ENCODE results near the gene PRKN. TPM values are rescaled to one million over a fixed set of nuclear protein-coding genes. Genes with fewer than 3 reads are reported as not detected.

Gene PRKN
- total and polyA plus RNA-seq, 2 donors (not counting 3 experiments of a cell fraction or from before 2014, with no cell fraction given): 0.06 TPM; not detected in 1

DNA sequence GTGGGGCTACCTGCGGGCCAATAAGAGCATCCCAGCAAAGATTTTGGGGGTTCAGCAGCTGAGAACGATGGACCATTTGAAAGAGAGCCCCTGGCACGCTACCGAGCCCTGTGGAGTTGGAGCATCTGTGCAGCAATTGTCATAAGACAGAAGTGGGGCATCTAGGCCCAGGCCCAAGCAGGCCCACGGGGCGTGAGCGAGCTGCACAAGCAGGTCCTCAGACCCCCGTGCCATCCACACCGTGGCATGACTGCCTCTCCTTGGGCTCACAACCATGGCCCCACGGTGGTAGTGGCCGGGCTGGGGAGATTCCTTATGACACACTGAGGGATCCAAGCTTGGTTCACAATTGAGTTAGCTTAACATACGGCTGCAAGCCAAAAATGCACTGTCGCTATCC lies 1350.5 kb downstream of the PRKN start:
- no peak for TF ChIP-seq EZH2 (IDR thresholded peaks at IDR 0.05; ENCODE audit: borderline replicate concordance, low read depth, low read length, severe bottlenecking)
- TF ChIP-seq POLR2A (IDR thresholded peaks at IDR 0.05; ENCODE audit: low read depth, low read length): no peak
- TF ChIP-seq GATA2 (IDR thresholded peaks at IDR 0.05; ENCODE audit: insufficient read depth, insufficient read length, low read depth, low read length): no peak
- TF ChIP-seq JUN (IDR thresholded peaks at IDR 0.05; ENCODE audit: borderline replicate concordance, insufficient read depth, insufficient read length, low read depth): no peak
- TF ChIP-seq, protein P1, sequence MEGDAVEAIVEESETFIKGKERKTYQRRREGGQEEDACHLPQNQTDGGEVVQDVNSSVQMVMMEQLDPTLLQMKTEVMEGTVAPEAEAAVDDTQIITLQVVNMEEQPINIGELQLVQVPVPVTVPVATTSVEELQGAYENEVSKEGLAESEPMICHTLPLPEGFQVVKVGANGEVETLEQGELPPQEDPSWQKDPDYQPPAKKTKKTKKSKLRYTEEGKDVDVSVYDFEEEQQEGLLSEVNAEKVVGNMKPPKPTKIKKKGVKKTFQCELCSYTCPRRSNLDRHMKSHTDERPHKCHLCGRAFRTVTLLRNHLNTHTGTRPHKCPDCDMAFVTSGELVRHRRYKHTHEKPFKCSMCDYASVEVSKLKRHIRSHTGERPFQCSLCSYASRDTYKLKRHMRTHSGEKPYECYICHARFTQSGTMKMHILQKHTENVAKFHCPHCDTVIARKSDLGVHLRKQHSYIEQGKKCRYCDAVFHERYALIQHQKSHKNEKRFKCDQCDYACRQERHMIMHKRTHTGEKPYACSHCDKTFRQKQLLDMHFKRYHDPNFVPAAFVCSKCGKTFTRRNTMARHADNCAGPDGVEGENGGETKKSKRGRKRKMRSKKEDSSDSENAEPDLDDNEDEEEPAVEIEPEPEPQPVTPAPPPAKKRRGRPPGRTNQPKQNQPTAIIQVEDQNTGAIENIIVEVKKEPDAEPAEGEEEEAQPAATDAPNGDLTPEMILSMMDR (IDR thresholded peaks at IDR 0.05; ENCODE audit: extremely low read depth in 1 of 2, insufficient read depth in 1 of 2, low read depth in 1 of 2, low read length in 2 of 2): no peak
- TF ChIP-seq MYC (IDR thresholded peaks at IDR 0.05; ENCODE audit: low read depth, low read length): no peak
- TF ChIP-seq POLR2AphosphoS5 (IDR thresholded peaks at IDR 0.05; ENCODE audit: insufficient read depth, low read depth, low read length): no peak
- no peak for TF ChIP-seq FOS (IDR thresholded peaks at IDR 0.05; ENCODE audit: borderline replicate concordance, insufficient read depth, low read length)
- Histone ChIP-seq H2AFZ (ENCODE audit: low read depth, low read length) (no peak overlapping the region), H3K79me2 (ENCODE audit: control insufficient read depth, insufficient read depth, low read length) (no peaks in the 10 kb centered on the region), H3K4me1 (ENCODE audit: control insufficient read depth, extremely low read depth, insufficient read depth, low read length) (no peaks in the 10 kb centered on the region), H3K9ac (replicated peaks; ENCODE audit: extremely low read depth, insufficient read depth, low read length) (no peak overlapping the region), H3K27me3 (ENCODE audit: control insufficient read depth in 2 of 2, insufficient read depth in 2 of 2, low read length in 2 of 2) (no peaks in the 10 kb centered on the region), H3K36me3 (ENCODE audit: control insufficient read depth in 2 of 2, extremely low read depth in 1 of 2, insufficient read depth in 2 of 2, low read length in 2 of 2) (no peaks in the 10 kb centered on the region), H4K20me1 (replicated peaks; ENCODE audit: control insufficient read depth, extremely low read depth, insufficient read depth, low read length) (no peaks in the 10 kb centered on the region), H3K9me3 (replicated peaks; ENCODE audit: control insufficient read depth, insufficient read depth, low read length) (no peaks in the 10 kb centered on the region), H3K4me3 (replicated peaks in 1 of 3; ENCODE audit: insufficient read depth in 1 of 3, low read depth in 1 of 3, low read length in 3 of 3) (no peak overlapping the region), H3K9me1 (replicated peaks; ENCODE audit: control insufficient read depth, extremely low read depth, insufficient read depth, low read length) (no peaks in the 10 kb centered on the region), H3K4me2 (ENCODE audit: insufficient read depth, low read length) (no peak overlapping the region), H3K27ac (ENCODE audit: insufficient read depth, low read depth, low read length) (no peak overlapping the region)
- intact Hi-C loops (cut with micrococcal nuclease): no loop called here
- dilution Hi-C loops (cut with MboI; ENCODE audit: extremely low pct_ligation_motif_present, low sequenced_read_pairs): loop anchor here (25.0 kb wide), 1 partner anchor 465 kb away; no protein-coding TSS in a partner anchor
- DNase-seq (ENCODE audit: low read depth, low spot score) (no peak), FAIRE-seq (no peak)
- BruUV-seq (replicated peaks): no TSS peak
- ChIA-PET CTCF (interaction anchor here (1.4 to 10.7 kb wide), 2 partner anchors 41 to 448 kb away, joined by 4 to 671 read pairs; no protein-coding TSS in a partner anchor), POLR2A (no interaction called here)

All from endothelial cell of umbilical vein (primary cell).